Stimulated activated CD4-positive, alpha-beta T cell treated with anti-CD3 and anti-CD28 coated beads, Interleukin-2, amount 100 ng/mL, for 4 hours (primary cell): ENCODE results near the gene SIK2.
"Not testable (repeated sequence)": the region's sequence is repeated elsewhere in the genome, so short reads cannot be mapped to it uniquely, and the experiment has no call there.

Experiments used
- DNase-seq: peaks from one replicate; pipeline ENCODE4 v3.0.0-alpha.2; 2020; ENCODE audit warnings: low read depth

Gene SIK2

GRCh38 chr11:111624608-111625007 is 22.4 kb downstream of the SIK2 start:
- no peak for DNase-seq

- DNase-seq, result no peak
Observed at GRCh38 chr11:111627591-111627990, 25.3 kb downstream of the SIK2 start.

DNA sequence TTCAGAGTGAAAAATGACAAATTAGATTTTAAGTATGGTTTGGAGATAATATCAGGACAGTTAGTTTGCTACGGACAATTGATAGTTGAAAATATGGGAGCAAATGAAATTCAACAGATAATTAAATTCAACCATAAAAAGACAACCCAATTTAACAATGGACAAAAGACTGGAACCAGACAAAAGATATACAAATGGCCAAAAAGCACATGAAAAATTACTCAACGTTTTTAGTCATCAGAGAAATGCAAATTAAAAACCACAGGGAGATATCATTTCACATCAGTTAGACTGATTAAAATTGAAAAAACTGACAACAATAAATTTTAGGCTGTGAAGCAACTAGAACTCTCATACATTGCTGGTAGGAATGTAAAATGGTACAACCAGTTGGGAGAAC is 27.2 kb downstream of the SIK2 start:
- DNase-seq, result no peak

- no peak for DNase-seq
Observed at GRCh38 chr11:111631024-111631665, 28.9 kb downstream of the SIK2 start.

GRCh38 chr11:111631666-111632039 is 29.4 kb downstream of the SIK2 start:
- DNase-seq, result no peak

GRCh38 chr11:111632516-111633220 is 30.4 kb downstream of the SIK2 start:
- no peak for DNase-seq

- DNase-seq, result no peak
Observed at GRCh38 chr11:111633248-111633647, 31.0 kb downstream of the SIK2 start.

DNA sequence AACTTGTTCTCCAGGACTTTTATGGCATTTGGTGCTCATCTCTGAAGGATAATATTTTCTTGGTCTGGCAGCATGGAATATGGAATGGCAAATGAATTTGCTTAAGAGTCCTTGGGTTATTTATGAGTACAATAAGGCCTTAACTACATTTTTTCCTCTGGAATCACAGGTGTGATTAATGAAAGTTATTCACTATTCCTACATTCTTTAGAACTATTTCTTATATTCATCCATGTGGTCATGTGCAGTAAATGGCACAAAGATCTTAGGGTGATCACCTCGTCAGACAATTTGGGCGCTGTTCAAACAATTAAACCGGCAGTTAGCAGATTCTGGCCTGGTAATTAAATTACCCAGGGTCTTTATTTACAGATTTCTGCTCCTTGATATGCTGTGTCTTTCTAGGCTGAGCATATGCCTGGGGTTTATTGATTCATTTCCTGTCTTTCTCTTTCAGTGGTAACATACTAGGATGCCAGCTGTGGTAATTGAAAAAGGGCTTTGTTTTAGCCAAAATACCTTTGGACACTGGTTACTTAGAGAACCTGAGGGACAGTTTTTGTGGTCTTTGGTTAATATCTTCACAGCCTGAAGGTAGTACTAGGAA is 31.6 kb downstream of the SIK2 start:
- no peak for DNase-seq

- no peak for DNase-seq
Observed at GRCh38 chr11:111634981-111635705, 32.9 kb downstream of the SIK2 start.

DNA sequence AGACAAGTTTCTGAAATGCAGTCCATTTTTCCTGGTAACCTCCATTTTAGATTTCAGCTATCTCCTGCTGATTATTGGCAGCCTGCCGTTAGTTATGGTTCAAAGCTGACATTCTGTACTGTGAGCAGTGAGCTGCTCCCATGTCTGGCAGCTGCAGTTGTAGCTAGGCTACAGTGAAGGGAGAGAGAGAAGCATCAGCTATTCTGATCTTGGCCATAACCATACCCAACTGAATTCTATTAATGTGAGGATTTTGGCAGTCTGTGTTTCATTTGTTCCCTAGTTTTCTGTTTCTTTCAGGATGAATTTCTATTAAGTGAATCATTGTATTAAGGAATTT is 33.4 kb downstream of the SIK2 start:
- no peak for DNase-seq

DNA sequence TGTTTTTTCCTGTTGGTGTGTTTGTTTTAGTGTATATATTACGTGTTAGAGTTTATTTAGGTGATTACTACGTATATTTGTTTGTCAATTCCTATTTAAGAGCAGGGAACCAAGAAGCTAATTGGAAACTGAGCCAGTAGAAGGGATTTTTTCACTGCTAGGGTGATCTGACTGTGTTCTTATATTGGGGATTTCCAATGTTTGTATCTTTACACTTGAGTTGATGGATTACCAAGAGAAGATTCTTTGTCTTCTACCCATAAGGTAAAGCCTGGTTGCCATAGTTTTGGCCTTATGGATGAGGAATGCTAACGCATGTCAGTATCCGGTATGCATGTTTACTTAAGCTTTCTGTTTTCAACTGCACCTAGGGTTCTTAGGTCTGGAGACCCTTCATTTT is 35.6 kb downstream of the SIK2 start:
- DNase-seq, result no peak

GRCh38 chr11:111639226-111639925 is 37.1 kb downstream of the SIK2 start:
- no peak for DNase-seq

DNA sequence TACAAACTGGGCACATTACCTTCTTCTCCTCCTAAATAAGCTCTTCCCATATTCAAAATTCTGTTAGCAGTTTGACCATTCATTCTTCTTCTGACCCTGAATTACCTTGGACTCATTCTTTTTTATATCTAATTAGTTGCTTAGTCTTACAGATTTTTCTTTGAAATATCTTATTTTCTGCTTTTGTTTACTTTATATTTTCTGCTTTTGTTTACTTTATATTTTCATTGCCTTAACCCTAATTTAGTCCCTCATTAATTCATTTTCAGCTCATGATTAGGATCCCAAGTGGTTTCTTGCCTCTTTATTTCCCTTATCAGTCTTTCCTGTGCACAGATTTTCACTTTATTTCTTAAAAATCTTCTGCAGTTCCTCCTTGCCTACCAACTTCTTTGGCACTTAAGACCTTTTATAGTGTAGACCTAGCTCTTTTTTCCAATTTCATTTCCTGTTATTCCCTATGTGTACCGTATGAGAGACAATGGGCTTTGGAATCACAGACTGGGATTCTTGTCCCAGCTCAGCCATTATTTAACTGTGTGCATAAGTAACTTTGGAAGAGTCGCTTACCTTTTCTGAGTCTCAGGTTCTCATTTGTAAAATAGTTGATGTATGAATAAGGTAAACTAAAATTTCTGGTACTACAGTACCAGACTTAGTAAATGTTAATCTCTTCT is 39.2 kb downstream of the SIK2 start:
- DNase-seq, result no peak

DNA sequence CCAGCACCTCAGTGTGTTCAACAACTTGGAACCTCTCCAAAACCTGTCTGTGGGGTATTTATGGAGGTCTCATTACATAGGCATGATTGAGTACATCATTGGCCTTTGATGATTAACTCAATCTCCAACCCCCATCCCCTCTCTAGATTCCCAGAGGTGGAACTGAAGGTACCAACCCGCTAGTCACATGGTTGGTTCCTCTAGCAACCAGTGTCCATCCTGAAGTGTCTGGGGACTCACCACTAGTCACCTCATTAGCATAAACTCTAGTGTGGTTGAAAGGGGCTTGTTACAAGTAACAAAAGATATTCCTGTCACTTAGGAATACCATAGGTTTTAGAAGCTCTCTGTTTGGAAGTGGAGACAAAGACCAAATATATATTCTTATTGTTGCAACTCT is 40.3 kb downstream of the SIK2 start:
- DNase-seq, result no peak

DNA sequence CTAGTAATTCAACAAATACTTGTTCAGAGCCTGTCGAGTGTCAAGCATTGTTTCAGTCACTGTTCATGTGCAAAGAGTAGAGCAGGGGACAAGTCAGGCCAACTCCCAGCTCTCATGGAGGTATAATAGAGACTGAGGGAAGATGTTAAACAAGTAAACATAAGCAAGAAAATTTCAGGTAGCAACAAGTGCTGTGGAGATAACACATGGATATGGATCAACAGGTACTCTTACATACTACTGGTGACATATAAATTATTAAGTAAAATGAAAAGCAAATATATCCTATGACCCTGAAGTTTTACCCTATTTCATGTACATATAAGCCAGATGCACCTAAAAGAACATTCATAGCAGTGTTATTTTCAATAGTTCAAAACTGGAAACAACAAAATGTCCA is 42.7 kb downstream of the SIK2 start:
- DNase-seq, result no peak

- DNase-seq, result no peak
Observed at GRCh38 chr11:111645657-111646316, 43.5 kb downstream of the SIK2 start.

DNA sequence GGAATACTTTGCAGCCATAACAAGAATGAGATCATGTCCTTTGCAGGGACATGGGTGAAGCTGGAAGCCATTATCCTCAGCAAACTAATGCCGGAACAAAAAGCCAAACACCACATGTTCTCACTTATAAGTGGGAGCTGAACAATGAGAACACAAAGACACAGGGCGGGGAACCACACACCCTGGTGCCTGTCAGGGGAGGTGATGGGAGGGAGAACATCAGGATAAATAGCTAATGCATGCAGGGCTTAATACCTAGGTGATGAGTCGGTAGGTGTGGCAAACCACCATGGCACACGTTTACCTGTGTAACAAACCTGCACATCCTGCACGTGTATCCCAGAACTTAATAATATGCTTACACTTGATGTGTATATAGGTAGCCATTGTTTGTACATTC is 49.1 kb downstream of the SIK2 start:
- DNase-seq, result not testable (repeated sequence)

- DNase-seq, result no peak
Observed at GRCh38 chr11:111652184-111652583, 49.9 kb downstream of the SIK2 start.

DNA sequence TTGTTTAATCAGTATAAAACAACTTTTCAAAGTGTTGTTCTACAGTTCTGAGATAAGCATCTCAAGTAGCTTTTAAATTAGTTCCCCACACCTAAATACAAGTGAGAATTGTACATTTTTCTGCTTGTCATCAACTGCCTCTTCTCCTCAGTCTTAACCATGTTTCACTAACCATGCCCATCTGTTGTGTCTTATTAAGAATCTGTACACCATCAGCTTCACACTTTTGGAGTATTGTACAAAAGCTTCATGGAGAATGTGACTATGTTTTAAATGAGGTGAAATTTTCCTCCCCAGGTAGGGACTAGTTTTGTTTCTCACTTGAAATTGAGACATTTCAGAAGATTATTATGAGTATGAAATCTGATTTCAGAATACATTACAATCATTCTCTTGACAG is 52.4 kb downstream of the SIK2 start:
- DNase-seq, result no peak

DNA sequence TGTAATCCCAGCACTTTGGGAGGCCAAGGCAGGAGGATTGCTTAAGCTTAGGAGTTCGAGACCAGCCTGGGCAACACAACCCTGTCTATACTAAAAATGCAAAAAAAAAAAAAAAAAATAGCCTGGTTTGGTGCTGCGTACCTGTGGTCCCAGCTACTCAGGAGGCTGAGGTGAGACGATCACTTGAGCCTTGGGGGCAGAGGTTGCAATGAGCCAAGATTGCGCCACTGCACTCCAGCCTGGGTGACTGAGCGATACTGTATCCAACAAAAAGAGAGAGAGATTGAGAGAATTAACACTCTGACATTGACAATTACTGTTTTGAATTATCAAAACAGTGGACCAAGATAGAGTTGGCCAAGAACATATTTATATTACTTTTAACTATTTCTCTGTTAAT is 53.7 kb downstream of the SIK2 start:
- no peak for DNase-seq

GRCh38 chr11:111657905-111658304 is 55.7 kb downstream of the SIK2 start:
- DNase-seq, result not testable (repeated sequence)
